ENCODE measurements around the gene SLC35G2.
A peak's percentile ranks its signal among the peaks of the same experiment; 100 is the strongest.
"Not testable (repeated sequence)": the region's sequence is repeated elsewhere in the genome, so short reads cannot be mapped to it uniquely, and the experiment has no call there.

Gene SLC35G2

GRCh38 chr3:136818769-136819391 is at the start of gene SLC35G2:
Gene SLC35G2, plus strand, starts transcription at chr3:136819126. Its CDS starts 35,335 bp downstream, at chr3:136854461.
- DNase-seq: peak; percentile 74

DNA sequence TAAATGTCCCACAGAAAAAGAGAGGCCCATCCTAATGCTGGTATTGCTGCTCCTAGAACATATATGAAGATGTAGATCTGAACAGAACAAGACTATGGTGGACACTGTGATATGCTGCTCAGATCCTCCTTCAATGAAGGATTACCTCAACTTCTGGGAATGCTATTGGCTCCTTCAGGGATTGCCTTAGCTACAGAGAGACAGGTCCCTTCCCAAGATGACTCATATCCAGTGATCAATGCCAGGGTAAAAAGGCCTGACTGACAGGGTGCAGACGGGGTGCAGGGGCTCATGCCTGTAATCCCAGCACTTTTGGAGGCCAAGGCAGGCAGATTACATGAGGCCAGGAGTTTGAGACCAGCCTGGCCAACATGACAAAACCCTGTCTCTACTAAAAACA is 46.2 kb upstream of the SLC35G2 start:
- DNase-seq: no peak

- no peak for DNase-seq
These were observed 40.1 kb upstream of the SLC35G2 start for GRCh38 chr3:136778865-136779264.

- no peak for DNase-seq
These were observed 38.2 kb upstream of the SLC35G2 start for GRCh38 chr3:136780741-136781140.

- DNase-seq: no peak
These were observed 35.2 kb upstream of the SLC35G2 start for GRCh38 chr3:136783708-136784191.

GRCh38 chr3:136787349-136787748 is 31.6 kb upstream of the SLC35G2 start:
- DNase-seq: no peak

DNA sequence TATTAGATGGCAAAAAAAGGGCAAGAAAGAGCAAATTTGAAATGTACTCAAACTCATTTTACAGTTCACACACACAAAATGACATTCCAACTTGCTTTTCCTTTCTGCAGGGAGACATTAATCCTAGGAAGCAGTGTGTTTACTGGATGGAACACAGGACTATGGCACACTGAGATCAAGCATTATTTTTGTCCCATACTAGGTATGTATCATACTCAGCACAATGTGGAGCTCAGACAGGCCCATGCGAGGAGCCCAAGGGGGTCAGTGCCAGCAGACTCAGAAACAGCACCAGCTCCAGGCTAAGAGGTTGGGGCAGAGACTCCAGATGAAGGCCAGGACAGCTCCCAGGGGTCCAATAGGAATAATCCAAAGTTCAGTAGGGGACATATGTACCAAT is 30.8 kb upstream of the SLC35G2 start:
- DNase-seq: no peak

GRCh38 chr3:136789976-136790375 is 28.9 kb upstream of the SLC35G2 start:
- DNase-seq: no peak

GRCh38 chr3:136790786-136791185 is 28.1 kb upstream of the SLC35G2 start:
- no peak for DNase-seq

- no peak for DNase-seq
These were observed 26.2 kb upstream of the SLC35G2 start for GRCh38 chr3:136792556-136793330.

- DNase-seq: not testable (repeated sequence)
These were observed 17.8 kb upstream of the SLC35G2 start for GRCh38 chr3:136801146-136801545.

- DNase-seq: no peak
These were observed 16.4 kb upstream of the SLC35G2 start for GRCh38 chr3:136802481-136802996.

DNA sequence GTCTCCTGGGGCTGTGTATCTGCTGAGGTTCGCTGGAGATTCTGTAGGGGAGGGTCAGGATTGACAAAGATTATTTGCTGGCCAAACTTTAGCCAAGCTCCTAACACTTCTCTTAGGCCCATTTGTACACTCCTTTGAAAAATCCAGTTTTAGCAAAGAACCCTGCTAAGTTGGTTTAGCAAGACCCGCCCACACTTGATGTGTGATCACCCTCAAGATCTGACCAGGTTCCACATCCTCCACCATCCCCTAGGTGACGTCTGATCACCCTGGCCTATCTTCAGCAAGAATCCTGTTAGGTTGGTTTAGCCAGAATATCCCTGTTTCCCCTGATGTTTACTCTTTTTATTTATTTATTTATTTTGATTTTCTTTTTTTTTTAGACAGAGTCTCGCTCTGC is 14.8 kb upstream of the SLC35G2 start:
- DNase-seq: no peak

GRCh38 chr3:136804813-136805212 is 14.1 kb upstream of the SLC35G2 start:
- no peak for DNase-seq

DNA sequence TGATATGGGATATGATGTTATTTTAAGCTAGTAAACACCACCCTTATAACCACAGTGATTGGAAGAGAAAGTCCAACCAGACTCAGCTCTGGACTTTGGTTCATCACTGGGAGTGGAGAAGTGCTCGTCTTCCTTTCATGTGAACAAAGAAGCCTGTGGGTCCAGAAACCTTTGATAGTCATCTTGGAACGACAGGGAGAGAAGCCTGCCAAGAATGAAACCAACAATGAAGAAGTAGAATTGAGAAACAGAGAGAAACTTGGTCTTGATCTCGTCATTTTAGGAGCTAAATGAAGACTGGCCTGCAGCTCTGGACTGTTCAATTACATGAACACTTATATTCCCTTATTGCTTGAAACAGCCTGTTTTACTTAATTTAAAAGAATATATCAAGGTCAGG is 13.1 kb upstream of the SLC35G2 start:
- no peak for DNase-seq

GRCh38 chr3:136811701-136812100 is 7.2 kb upstream of the SLC35G2 start:
- DNase-seq: no peak

DNA sequence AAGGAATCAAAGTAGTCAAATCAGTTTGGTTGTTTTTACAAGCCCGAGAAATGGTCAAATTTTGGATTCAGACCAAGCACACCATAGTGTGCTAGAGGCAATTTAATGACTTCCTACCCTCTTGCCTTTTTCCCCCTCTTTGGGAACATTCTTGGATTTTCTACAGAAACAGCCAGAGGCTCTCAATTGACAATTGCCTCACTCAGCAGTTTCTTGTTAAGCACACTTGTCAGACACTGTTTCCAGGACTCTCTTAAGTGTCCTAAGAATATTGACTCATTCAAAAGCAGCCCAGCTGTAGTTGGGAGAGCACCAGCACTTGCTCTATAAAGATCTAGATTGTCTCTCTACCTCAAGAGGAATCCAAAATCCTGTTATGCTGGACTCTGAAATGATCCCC is 1.5 kb upstream of the SLC35G2 start:
- no peak for DNase-seq

- peak; percentile 72 for DNase-seq
These were observed 646 bp upstream of the SLC35G2 start for GRCh38 chr3:136818191-136818768.

DNA sequence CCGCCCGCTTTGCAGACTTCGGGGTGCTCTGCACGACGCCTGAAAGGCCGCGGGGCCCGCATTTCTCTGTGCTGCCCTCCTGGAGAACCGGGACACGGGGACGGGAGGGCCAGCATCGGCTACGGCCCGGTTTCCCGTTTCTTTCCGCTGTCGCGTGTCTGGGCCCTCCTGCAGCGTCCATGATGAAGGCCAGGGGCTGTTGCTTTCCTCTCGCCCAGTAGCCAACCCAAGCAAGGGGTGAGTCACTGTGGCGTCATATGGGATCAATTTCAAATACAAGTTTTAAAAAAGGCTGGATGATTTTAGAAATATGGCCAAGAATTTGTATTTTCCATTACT is 435 bp downstream of the SLC35G2 start:
- no peak for DNase-seq

- peak; percentile 69 for DNase-seq
These were observed 1.1 kb downstream of the SLC35G2 start for GRCh38 chr3:136819731-136820679.

- no peak for DNase-seq
These were observed 12.5 kb downstream of the SLC35G2 start for GRCh38 chr3:136831461-136831860.

- no peak for DNase-seq
These were observed 16.3 kb downstream of the SLC35G2 start for GRCh38 chr3:136835089-136835812.

Data from activated CD8-positive, alpha-beta memory T cell treated with anti-CD3 and anti-CD28 coated beads for 24 hours (primary cell).